Fibroblast of skin of right biceps (primary cell): ENCODE results near the gene SPATA4.
"Not testable (repeated sequence)": the region's sequence is repeated elsewhere in the genome, so short reads cannot be mapped to it uniquely, and the experiment has no call there.

ENCODE experiments used
- DNase-seq: peaks from one replicate; pipeline ENCODE4 v3.0.0-alpha.2; 2013

Gene SPATA4

DNA sequence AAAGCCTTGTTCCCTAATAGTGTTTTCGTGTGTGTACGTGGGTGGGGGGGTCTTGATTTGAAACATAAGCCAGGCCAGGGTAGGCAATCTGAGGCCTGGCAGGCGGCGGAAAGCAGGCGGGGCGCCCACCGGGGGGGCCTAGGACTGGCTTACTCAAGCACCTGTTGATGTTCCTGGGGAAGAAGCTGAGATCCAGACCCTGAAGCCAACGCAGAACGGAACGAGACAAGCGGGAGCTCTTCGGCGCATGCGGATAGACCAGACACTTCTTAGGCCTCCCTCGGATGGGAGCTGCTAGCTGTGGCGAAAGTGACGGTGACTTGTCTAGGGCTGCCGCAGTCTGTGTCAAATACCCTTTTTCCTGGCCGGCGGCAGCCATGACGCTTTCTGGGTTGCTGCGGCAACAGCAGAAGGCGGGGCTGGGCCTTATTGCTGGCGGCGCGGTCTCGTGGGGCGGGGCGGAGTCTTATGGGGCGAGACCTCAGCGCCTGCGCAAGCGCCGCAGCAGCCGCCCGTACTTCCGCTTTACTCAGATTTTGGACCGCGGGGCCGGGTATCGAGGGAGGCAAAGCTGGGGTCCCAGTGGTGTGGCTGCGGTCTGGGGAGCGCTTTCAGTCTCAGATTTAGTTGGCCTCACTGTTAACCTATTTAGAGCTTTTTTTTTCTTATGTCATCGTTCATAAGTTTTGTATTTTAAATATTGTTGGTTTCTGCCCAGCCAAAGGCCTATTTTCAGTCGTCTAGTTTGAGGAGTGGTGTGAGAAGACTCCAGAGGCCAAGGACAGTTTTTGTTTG, at the start of gene SPATA4:
TSS of gene SPATA4 (minus strand) at position 402 of the 795 bp plus-strand sequence. CDS start at position 379, 23 bp downstream.
- peak; percentile 93 for DNase-seq

DNA sequence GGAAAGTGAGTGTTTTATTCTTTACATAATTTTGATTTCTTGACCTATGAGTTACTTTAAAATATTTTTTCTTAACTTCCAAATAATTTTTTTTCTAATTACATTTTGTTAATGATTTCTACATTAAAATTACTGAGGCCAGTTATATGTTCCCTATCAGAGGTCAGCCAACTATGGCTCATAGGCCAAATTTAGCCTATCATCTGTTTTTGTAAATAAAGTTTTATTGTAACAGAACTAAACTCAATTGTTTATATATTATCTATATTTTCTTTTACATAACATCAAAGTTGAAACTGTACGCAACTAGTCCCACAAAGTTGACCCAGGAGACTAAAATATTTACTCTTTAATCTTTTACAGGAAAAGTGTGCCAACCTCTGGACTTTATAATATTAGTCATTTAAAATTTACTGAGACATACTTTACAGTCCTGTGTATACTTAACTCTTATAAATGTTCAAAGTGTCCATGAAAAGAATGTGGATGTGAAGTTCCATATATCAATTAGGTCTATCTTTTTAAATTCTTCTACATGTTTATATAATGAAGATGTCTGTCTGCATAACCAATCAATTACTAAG, 47.5 kb upstream of the SPATA4 start:
- no peak for DNase-seq

DNA sequence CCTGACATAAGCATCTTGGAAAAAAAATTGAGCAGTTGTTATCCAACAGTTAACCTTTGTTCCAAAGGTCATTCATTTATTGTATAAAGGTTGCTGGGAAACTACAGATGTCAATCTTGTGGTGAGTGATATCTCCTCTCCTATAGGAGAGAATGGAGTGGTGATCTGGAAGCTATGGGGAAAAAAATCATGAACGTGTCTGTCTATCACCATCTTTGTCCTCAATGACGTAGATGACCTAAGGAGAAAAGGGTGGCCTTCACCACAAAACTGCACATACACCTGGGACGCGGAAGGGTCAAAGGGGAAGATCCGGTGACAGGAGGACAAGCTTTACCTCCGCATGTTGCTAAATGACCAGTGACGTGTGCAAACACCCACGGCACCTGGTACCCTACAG, 46.3 kb upstream of the SPATA4 start:
- DNase-seq = no peak

DNA sequence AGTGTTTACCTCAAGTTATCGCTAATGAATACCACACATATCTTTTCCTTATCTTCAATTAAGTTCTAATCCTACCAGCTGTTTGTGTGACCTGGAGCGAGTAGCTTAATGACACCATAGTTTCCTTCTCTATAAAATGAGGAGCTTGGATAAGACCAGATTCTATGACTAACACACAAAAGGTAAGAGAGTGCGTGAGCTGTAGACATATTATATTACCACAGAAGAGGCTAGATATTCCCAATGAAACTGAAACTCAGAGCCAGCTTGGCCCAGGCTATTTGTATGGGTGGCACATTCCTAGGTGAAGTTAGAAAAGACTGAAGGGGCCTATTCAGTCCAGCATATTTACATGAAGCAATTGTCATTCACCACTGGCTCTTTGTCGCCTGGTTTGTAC, 43.4 kb upstream of the SPATA4 start:
- DNase-seq = peak; percentile 28

DNA sequence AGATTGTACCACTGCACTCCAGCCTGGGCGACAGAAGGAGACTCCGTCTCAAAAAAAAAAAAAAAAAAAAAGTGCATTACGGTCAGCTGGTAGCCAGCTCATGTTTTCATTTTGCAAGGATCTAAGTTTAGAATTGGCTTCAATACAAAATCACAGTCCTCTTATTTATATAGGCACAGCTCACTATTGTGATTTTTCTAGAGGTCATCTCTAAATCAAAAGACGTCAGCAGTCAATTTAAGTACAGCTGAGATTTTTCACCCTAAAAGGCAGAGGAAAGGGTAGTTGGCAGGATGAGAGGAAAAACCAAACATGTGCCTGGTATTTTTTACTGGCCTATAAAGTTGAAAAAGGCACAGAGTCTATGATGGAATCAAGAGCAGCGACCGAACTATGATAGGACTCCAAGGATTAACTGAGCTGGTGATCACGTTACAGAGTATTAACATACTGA, 42.8 kb upstream of the SPATA4 start:
- peak; percentile 82 for DNase-seq

DNA sequence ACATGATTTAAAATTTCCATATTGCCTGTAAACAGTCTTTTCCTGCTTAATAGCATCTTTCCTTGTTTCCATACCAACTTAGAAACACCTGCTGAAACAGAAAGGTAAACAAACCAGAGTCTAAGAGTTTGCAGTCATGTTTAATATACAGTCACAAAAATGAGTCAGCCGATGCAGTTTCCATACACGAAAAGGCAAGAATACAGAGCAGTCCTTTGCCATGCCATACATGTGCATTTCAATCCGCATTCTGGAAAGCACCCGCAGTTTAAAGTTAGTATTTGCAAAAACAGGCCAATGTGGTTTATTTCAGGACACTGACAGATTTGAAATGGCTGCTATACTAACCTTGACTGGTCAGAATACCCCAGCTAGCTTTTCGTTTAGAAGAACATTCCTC, 41.6 kb upstream of the SPATA4 start:
- DNase-seq = peak; percentile 7

DNA sequence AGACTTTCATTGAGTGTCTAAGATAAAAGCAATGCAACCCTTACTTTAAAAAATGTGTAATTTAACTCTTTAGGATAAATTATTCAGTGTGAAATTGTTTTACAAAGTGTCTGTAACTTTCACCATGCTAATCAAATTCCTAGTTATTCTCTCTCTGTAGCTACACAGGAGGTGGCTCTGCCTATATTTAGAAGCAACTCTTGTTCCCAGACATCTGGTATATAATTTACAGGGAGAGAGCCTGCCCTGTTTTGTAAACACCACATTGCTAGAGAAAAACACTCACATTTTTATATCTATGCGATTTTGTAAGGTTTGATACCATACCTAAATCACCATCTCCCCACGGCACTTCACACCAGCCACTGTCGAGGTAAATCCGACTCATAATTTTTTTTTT, 35.5 kb upstream of the SPATA4 start:
- no peak for DNase-seq

DNA sequence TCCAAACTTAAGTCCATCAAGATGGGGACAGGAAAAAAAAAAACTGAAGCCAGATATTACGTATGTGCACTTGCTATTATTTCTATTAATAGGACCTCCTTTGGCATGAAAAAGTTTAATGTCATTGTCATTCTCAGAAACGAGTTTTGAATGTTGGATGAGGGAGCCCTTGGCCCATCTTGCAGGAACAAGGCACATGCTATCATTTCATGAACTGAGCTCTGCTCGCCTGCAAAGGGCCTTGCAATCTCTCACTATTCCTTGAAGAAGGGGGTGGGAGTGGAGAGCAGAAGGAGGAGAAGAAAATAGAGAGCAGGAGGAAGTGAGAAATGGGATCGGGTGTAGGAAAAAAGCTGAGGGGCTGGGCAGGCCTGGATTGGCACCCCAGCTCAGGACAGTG, 34.3 kb upstream of the SPATA4 start:
- DNase-seq = no peak

DNA sequence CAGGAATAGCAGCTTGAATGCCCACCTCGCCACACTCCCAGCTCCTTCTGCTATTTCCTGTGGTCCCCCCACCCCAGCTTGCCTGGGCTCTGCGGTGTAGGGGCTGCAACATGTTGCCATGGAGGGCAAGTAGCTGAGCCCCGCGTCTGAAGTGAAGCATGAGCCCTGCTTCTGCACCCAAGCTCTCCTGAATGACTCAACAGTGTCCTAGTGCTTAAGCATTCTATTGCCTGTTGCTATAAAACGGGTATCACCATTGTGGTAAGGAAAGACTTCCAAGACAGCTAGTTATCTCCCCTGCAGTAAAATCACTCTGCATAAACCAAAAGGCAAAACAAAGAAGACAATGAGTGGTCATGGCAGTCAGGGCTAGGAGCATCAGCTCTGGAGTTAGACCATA, 31.4 kb upstream of the SPATA4 start:
- no peak for DNase-seq

DNA sequence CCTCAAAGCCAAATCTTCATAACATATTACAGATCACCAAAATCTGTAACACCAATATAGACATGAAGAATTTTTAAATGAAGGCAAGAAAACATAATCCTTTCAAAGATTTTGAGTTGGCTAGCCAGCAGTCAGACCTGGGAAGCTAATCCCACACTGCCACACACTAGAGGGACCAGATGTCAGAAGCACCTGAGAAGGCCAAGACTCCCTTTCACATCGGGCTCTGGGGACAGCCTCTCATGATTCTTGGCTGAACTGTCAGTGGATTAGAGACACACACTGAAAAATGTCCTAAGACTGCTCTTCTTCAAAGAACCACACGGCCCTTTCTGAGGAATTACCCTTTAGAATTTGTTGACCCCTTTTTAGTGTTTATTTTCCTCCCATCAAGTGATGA, 28.2 kb upstream of the SPATA4 start:
- DNase-seq = no peak

DNA sequence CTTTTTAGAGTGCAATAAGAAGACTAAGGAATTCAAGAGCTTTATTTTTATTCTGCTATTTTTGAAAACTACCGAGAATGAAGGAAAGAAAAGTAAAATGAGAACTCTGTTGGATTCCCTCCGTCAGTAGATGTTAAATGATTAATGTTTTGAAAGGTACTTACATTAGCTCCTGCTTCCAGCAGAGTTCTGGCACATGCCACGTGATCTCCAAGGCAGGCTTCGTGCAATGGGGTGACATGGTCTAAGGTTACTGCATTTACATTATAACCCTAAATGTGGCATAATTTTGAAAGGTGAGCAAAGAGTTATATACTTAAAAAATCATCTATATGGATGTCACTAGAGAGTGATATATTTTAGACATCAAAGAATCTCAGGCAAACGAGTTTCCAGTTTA, 26.8 kb upstream of the SPATA4 start:
- no peak for DNase-seq

DNA sequence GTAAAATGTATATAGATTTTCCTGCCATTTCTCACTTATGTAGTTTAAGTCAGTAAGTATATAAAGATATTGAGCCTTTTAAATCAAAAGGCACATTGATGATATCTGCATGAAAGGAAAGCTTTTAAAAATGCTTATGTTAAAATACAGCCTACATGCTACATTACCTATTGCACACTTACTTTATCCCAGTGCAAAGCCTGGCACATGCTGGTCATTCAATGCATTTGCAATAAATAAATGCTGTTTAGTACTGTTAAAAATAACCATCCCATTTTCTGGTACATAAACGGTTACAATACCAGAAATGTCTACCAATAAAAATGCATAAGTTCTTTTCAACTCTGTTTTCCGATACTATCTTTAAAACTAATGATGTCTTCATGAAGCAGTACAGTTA, 22.1 kb upstream of the SPATA4 start:
- no peak for DNase-seq

DNA sequence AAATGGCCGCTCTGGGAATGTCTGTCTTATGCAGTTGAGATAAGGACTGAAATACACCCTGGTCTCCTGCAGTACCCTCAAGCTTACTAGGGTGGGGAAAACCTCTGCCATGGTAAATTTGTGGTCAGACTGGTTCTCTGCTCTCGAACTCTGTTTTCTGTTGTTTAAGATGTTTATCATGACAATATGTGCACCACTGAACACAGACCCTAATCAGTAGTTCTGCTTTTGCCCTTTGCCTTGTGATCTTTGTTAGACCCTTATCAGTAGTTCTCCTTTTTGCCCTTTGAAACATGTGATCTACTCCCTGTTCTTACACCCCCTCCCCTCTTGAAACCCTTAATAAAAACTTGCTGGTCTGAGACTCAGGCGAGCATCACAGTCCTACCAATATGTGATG, 17.0 kb upstream of the SPATA4 start:
- DNase-seq = not testable (repeated sequence)

DNA sequence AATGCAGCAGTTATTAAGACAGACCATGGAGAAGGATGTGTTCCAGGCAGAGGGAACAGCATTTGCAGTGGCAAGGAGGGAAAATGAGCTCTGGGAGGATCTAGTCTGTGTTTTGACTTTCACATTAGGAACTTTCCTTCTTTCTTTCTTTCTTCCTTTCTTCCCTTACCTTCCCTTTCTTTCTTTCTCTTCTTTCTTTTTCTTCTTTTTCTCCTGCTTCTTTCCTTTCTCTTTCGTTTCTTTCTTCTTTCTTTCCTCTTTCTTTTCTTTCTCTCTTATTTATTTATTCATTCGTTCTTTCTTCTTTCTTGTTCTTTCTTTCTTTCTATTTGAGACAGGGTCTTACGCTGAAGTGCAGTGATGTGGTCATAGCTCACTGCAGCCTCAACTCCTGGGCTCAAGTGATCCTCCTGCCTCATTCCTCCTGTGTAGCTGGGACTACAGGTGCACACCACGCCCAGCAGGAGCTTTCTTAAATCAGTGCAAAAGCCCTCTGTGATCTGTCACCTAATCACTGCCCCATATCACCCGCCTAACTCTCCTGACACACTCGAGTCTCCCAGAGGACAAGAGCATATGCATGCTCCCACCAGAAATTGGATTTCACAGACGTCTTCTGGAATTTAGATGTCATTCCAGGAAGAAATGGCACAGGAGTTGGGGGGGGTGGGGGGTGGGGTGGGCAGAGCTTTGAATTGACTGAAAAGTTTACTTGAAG, 15.4 kb upstream of the SPATA4 start:
- DNase-seq = no peak

DNA sequence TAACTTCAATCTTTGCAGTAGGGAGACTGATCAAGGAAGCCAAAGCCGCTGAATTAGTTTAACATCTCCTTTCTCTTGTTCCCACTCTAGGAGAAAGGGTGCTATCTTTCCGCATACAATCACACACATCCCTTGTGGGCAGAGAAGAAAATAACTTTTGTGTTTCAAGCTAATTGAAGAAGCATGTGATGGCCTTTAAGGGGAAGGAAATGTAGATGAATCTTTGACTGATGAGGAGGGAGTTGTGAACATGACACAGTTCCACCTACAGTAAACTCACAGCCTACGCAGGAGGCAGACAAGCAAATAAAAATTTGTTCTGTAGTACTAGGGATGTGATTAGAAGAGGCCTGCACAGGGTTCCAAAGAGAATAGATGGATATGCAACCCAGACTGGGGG, 14.7 kb upstream of the SPATA4 start:
- no peak for DNase-seq

DNA sequence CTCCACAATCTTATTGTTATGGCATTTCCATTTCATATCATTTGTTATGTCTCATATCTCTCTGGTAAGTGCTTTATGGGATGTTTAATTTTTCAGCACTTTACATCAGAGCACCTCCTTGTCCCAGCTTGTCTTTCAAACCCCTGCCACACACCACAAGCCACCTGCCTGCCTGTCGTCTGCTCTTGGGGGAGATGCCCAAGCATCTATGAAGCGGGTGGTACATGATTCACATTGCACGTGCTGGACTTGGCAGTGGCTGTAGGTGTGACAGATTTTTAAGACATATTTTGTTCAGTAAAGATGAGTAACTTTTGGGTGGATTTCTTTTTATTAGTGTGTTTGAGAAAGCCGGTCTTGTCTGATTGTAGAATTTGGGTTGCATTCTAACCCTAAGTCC, 14.2 kb upstream of the SPATA4 start:
- DNase-seq = no peak

DNA sequence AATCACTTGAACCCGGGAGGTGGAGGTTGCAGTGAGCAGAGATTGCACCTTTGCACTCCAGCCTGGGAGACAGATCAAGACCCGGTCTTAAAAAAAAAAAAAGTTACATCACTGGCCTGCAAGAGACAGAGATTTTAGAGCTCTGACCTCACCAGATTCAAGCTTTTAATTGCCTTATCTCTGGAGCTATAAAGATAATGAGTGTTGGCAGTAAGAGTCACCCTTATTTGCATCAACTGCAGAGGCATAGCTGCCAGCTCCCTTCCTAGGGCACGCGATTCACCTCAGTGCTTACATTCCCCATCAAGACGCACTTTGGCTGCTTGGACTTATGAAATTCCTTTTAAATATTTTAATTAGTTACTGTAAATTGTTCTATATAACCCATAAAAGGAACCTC, 12.5 kb upstream of the SPATA4 start:
- no peak for DNase-seq

DNA sequence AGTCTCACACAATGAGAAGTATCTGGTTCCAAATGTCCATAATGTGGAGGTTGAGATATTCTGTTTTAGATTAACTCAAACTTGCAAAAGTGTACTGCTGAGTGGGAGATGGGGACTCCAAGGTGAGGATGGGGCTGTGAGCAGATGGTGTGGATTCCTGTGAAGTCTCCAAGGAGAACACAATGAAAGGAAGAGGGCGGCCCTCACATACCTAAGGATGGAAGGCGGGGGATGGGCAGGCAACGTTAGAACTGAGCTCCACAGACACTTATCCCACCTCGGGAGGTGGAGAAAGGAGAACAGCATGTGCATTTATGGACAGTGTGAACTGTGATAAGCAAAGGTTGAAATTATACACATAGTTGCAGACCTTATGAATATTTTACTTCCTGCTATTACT, 9.9 kb upstream of the SPATA4 start:
- no peak for DNase-seq

DNA sequence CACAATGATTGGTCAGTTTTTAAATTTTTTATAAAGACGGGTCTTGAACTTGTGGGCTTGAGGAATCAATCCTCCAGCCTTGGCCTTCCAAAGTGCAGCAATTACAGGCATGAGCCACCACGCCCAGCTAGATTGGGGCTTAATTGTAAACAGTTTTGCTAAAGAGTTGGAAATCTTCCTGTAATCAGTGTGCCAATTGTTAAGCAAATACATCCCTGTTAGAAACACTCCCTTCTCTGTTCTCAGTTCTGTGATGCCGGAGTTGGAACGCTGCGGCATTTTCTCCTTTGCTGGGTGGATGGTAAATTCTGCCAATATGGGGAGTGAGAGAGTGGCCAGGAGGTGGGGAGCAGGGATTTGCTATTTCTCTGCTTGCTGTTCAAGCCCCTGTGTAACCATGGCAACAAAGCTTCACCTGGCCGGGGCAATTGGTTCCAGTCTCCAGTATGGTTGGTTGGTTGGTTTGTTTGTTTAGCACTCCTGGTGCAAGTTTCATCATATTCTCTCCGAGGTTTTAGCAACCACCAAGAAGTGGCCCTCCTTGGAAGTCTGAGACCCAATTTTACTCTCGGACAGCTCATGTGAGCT, 3.0 kb upstream of the SPATA4 start:
- DNase-seq = no peak

DNA sequence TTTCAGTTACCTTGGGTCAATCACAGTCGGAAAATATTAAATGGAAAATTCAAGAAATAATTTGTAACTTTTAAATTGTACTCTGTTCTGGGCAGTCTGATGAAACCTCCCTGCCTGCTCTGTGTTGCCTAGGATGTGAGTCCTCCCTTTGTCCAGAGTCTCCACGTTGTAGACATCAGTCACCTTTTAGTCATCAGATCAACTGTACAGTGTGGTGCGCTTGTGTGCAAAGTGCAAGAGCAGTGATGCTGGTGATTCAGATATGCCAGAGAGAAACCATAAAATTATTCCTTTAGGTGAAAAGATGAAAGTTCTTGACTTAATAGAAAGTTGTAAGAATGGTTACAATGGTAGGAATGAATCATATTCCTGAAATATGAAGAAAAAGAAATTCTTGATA, 1.4 kb downstream of the SPATA4 start:
- DNase-seq = peak; percentile 91

DNA sequence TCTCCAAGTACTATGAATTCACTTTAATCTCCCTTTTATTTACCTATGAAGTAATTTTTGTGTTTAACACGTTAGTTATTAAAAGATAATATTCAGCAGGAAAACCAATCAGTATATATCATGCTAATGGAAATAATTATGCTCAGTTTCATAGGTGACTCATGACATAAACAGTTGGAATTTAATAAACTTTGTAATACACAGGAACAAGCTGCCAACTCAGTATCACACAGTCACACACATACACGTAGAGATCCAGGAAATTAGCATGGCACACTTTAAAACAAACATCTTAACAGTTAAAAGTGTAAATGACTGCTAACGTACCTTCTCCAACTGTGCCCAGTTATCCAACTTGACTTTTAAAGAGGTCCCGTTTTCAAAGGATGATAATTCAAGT, 2.3 kb downstream of the SPATA4 start:
- DNase-seq = peak; percentile 73

DNA sequence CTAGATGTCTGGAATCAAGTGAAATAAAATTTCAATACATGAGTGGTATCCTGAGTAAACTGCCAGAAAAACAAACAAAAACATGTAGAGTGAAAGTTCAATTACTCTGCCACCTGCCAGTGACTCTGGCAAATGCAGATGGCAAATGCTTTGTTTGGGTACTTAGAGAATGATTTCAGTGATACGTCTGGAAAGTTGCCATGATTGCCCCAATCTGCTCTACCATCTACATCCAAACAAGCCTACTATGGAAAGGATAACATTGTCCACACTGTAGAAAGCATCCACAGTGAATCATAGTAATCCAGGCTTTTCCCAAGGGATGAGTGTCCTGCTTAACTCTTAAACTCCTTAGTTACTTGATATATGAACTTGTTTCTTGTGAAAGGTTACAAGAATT, 3.4 kb downstream of the SPATA4 start:
- peak; percentile 76 for DNase-seq

DNA sequence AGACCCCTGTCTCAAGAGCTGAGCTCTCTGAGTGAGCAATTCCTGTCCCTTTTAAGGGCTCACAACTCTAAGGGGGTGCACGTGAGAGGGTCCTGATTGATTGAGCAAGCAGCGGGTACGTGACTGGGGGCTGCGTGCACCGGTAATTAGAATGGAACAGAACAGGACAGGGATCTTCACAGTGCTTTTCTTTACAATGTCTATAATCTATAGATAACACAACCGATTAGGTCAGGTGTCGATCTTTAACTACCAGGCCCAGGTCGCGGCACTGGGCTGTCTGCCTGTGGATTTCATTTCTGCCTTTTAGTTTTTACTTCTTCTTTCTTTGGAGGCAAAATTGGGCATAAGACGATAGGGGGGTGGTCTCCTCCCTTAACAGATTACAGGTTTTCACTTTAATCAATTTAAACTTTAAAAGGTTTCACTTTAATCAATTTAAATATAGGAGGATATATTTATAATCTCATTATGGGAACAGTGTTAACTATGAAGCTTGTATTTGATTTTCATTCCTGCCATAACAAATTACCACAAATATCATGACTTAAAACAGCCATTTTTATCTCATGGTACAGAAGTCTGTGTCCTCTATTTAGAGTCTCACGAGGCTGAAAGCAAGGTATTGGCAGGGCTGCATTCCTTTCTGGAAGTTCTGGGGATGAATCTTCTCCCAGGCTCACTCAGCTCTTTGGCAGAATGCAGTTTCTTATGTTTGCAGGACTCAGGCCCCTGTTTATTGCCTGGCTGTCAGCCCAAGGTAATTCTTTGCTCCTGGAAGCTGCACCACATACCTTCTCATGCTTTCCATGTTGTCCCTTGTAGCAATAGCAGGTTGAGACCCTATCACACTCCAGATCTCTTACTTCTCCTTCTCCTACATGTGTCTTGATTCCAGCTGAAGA, 5.2 kb downstream of the SPATA4 start:
- peak; percentile 71 for DNase-seq
